22Rv1 (cell line): ENCODE data around the gene PSMD5.
"Not testable (repeated sequence)": the region's sequence is repeated elsewhere in the genome, so short reads cannot be mapped to it uniquely, and the experiment has no call there.

Experiments used
- H3K27ac ChIP-seq: fragments of 450-650 bp; 2 replicates; pipeline ENCODE4 v1.5.1; 2017
- CTCF ChIP-seq: fragments of 450-650 bp; IDR thresholded peaks from 2 replicates; pipeline ENCODE4 v1.5.1; 2017; ENCODE audit warnings: mild to moderate bottlenecking
- ZFX ChIP-seq: fragments of 450-650 bp; IDR thresholded peaks from 2 replicates; pipeline ENCODE4 v1.6.1; 2017; ENCODE audit warnings: antibody characterized with exemption, borderline replicate concordance

Gene PSMD5

GRCh38 chr9:120808931-120809330 lies 33.8 kb downstream of the PSMD5 start:
- H3K27ac ChIP-seq = no peak overlapping the region
- no peak for TF ChIP-seq CTCF
- no peak for TF ChIP-seq ZFX

DNA sequence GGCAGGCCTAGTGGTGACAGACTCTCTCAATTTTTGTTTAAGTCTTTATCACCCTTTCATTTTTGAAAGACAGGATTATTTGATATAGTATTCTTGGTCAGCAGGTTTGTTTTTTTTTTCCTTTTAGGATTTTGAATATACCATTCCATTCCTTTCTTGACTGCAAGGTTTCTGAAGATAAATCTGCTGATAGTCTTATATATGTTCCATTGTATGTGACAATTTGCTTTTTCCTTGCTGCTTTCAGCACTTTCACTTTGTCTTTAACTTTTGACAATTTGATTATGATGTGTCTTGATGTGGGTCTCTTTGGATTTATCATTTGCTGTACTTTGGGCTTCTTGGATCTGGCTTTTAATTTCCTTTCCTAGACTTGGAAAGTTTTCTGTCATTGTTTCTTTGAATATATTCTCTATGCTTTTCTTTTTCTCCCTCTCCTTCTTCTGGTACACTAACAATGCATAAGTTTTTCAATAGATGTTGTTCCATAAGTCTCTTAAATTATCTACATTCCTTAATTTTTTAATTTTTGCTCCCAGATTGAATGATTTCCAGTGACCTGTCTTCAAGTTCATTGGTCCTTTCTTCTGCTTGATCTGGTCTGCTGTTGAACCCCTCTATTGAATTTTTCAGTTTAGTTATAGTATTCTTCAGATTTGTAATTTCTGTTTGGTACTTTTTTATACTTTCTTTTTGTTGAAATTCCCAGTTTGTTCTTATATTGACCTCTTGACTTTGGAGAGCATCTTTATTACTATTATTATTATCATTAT lies 34.9 kb downstream of the PSMD5 start:
- no peak overlapping the region for H3K27ac ChIP-seq
- TF ChIP-seq ZFX (no peak), CTCF (no peak)

DNA sequence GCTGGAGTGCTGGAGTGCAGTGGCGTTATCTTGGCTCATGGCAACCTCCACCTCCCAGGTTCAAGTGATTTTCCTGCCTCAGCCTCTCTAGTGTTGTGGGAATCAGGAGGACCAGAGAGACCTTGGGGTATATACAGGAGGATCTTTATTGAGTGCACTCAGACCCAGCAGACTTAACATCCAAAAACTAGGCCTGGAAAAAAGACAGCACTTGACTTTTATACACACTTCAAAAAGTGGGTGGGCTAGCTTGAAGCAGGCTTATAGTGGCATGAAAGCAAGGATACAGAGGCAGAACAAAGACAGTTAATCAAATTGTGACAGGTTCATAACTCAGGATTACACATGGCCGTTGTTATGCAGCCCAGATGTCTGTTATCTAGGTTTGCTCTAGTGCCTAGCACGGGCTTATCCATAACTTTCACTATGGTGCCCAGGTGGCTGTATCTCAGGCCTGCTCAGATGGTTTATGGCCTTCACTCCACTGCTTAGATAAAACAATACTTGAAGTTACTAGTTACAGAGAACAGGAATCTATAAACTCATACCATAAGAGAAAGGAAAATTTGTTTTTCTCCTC lies 37.8 kb downstream of the PSMD5 start:
- not testable (repeated sequence) for H3K27ac ChIP-seq

- H3K27ac ChIP-seq = no peak overlapping the region
- TF ChIP-seq CTCF (no peak), ZFX (no peak)
Measured at GRCh38 chr9:120801441-120801840, 41.3 kb downstream of the PSMD5 start.

- TF ChIP-seq ZFX (no peak), CTCF (no peak)
- H3K27ac ChIP-seq = peak within 1 kb of the TSS; percentile 88
Measured at GRCh38 chr9:120792898-120793765, 49.6 kb downstream of the PSMD5 start, which contains the start of gene FBXW2. Gene FBXW2, minus strand, starts transcription at chr9:120793416. Its CDS starts 5,158 bp downstream, at chr9:120788258.

GRCh38 chr9:120791161-120791560 lies 51.6 kb downstream of the PSMD5 start:
- no peak for TF ChIP-seq ZFX
- TF ChIP-seq CTCF = no peak
- H3K27ac ChIP-seq = no peak overlapping the region

DNA sequence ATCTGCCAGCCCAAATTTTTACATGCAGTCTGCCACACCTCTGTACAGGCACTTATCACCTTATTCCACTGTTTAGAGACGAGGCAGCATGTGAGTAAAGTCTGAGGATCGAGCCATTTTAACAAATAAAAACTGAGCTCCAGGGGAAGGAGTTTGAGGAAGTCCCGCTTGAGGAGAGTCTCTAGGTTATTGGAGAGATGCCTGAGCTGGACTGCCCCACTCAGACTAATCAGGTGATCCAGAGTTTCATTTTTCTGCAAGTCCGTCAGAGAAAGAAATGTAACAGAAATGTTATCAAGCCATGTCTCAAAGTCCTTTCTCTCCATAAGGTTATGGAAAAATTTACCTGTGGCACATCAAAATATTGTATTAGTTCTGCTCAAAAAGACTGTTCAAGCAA lies 54.8 kb downstream of the PSMD5 start:
- TF ChIP-seq ZFX = no peak
- TF ChIP-seq CTCF = no peak
- no peak overlapping the region for H3K27ac ChIP-seq
